ENCODE data around the gene PRPH. TPM values are rescaled to one million over a fixed set of nuclear protein-coding genes. Genes with fewer than 3 reads are reported as not detected.

The PRPH gene
- total and polyA plus RNA-seq, 2 of the 8 experiments (the other 6 are each of a cell fraction or from before 2014, with no cell fraction given) = 0.79 to 1.4 TPM

GRCh38 chr12:49338830-49339463 is 44.0 kb downstream of the PRPH start:
- peaks cover 9 to 10% of the 10 kb centered on the region in 2 experiments for H4K20me1 ChIP-seq (replicated peaks in 1 of 2; ENCODE audit: control insufficient read depth in 1 of 2, insufficient read depth in 2 of 2, low read length in 2 of 2)
- peaks cover 8% of the 10 kb centered on the region for H3K23me2 ChIP-seq (ENCODE audit: low read depth, low read length)
- no peak overlapping the region for H3K9ac ChIP-seq (replicated peaks in 1 of 4; ENCODE audit: extremely low read depth in 1 of 4, low read depth in 3 of 4, low read length in 3 of 4)
- no peak overlapping the region for H3K27ac ChIP-seq (ENCODE audit: low read depth, low read length)
- no peak overlapping the region for H2AK5ac ChIP-seq (ENCODE audit: low read depth, low read length)
- H3K36me3 ChIP-seq (ENCODE audit: control insufficient read depth in 2 of 4, insufficient read depth in 4 of 4, low read length in 3 of 4) = peaks cover 0 to 8% (median 0%) of the 10 kb centered on the region in 4 experiments; a peak in 1 of 8 replicates
- POLR2A ChIA-PET (ENCODE audit: partially characterized antibody) = interaction anchor here (0.7 to 5.0 kb wide), 5 partner anchors 8 to 45 kb away, joined by 4 to 32 read pairs (median 4); partner anchors contain the start of genes DNAJC22, PRPH and TROAP
- H2BK15ac ChIP-seq (ENCODE audit: low read length) = no peak overlapping the region
- no peak overlapping the region for H4K91ac ChIP-seq (replicated peaks; ENCODE audit: insufficient read length, low read length)
- no peak overlapping the region for H2BK20ac ChIP-seq (ENCODE audit: low read length)
- FAIRE-seq = no peak
- no peak overlapping the region for H3K4ac ChIP-seq (replicated peaks; ENCODE audit: insufficient read length, low read depth, low read length)
- peak overlapping the region; percentile 15; the same call in 1 of the 2 replicates for H3K18ac ChIP-seq (ENCODE audit: extremely low read depth, low read length)
- H2BK5ac ChIP-seq (ENCODE audit: low read depth, low read length) = no peak overlapping the region
- peaks cover 4 to 51% (median 34%) of the 10 kb centered on the region in 4 experiments for H3K4me1 ChIP-seq (replicated peaks in 1 of 4; ENCODE audit: control insufficient read depth in 3 of 4, insufficient read depth in 4 of 4, low read length in 3 of 4)
- peak overlapping the region; percentile 12 to 35; a peak in 2 of 4 replicates for H3K4me2 ChIP-seq (ENCODE audit: insufficient read depth in 1 of 2, low read depth in 2 of 2, low read length in 2 of 2)
- H2AFZ ChIP-seq (ENCODE audit: low read length) = no peak overlapping the region
- H3K79me1 ChIP-seq (ENCODE audit: low read depth, low read length) = no peaks in the 10 kb centered on the region
- CTCF ChIA-PET (ENCODE audit: partially characterized antibody) = interaction anchor here (1.0 to 12.7 kb wide), 8 partner anchors 11 to 368 kb away, joined by 3 to 276 read pairs (median 5); partner anchors contain the start of genes DNAJC22, PRPH and TROAP
- WGBS, 2 experiments (ENCODE audit: extremely low coverage in 1 of 2, insufficient coverage in 1 of 2, insufficient read length in 1 of 2, insufficient replicate concordance in 2 of 2, low coverage in 1 of 2, low lambda C conversion rate in 2 of 2, missing lambda C conversion rate in 1 of 2) = 38% methylated on average over 6 of the region's 6 CpGs; no CpG with 5 or more reads in 1 of the 2 experiments
- H4K8ac ChIP-seq (ENCODE audit: extremely low read depth, insufficient read depth, low read length) = no peak overlapping the region
- peaks cover 79 to 99% (median 95%) of the 10 kb centered on the region in 4 experiments for H3K27me3 ChIP-seq (replicated peaks in 1 of 4; ENCODE audit: control insufficient read depth in 3 of 4, extremely low read depth in 1 of 4, insufficient read depth in 3 of 4, low read length in 3 of 4)
- no peaks in the 10 kb centered on the region for H3K79me2 ChIP-seq (ENCODE audit: control insufficient read depth in 1 of 2, insufficient read depth in 2 of 2, low read length in 2 of 2)
- no peak overlapping the region for H3K56ac ChIP-seq (replicated peaks; ENCODE audit: insufficient read length, low read depth, low read length)
- H3K23ac ChIP-seq (ENCODE audit: insufficient read length) = no peak overlapping the region
- DNase-seq (ENCODE audit: low read depth in 1 of 2, low spot score in 2 of 2) = no peak
- H2BK12ac ChIP-seq (ENCODE audit: low read depth, low read length) = no peak overlapping the region
- H3K9me3 ChIP-seq (ENCODE audit: insufficient read depth in 2 of 2, low read depth in 1 of 2, low read length in 1 of 2) = peaks cover 0 to 6% of the 10 kb centered on the region in 2 experiments; a peak in 1 of 4 replicates
- H3K4me3 ChIP-seq (ENCODE audit: extremely low read depth in 1 of 4, insufficient read depth in 2 of 4, low read depth in 3 of 4, low read length in 4 of 4) = peak overlapping the region in 1 of 4 experiments; percentile 35; a peak in 1 of 8 replicates
- no peak overlapping the region for H3K14ac ChIP-seq (ENCODE audit: insufficient read length)
- no peak overlapping the region for H4K5ac ChIP-seq (ENCODE audit: insufficient read length, low read depth, low read length)
- H2BK120ac ChIP-seq (replicated peaks; ENCODE audit: low read depth, low read length) = no peak overlapping the region
- TF ChIP-seq BCL11A (IDR thresholded peaks at IDR 0.05; ENCODE audit: low read depth in 2 of 2, low read length in 2 of 2) (no peak), RNF2 (IDR thresholded peaks at IDR 0.05; ENCODE audit: borderline replicate concordance, low read depth, low read length, missing control alignments, poor library complexity, severe bottlenecking) (peak; percentile 42), SUZ12 (IDR thresholded peaks at IDR 0.05; ENCODE audit: low read length) (peak; percentile 32), BRCA1 (IDR thresholded peaks at IDR 0.05; ENCODE audit: low read depth, low read length) (no peak), KDM4A (IDR thresholded peaks at IDR 0.05; ENCODE audit: low read depth, low read length, severe bottlenecking) (no peak), KDM1A (IDR thresholded peaks at IDR 0.05; ENCODE audit: borderline replicate concordance, low read length) (no peak)

Measured in H1 (cell line).